Fibroblast of lung (primary cell): Measurements from ENCODE around the gene PON3.

Experiments used
- CTCF ChIP-seq, 2 donors: IDR thresholded peaks in 1 of 2; conservative IDR thresholded peaks in 1 of 2; 1 replicate in 1 of 2; 2 replicates in 1 of 2; pipeline ENCODE4 v1.5.1; 2011 to 2012; ENCODE audit warnings: low read length in 2 of 2, control low read depth in 1 of 2, inconsistent platforms in 1 of 2, low read depth in 1 of 2, mild to moderate bottlenecking in 1 of 2
- EZH2 ChIP-seq: IDR thresholded peaks from 2 replicates; pipeline ENCODE4 v1.5.1; 2012; ENCODE audit warnings: low read length, control low read depth, mild to moderate bottlenecking; ENCODE audit errors: missing control alignments

DNA sequence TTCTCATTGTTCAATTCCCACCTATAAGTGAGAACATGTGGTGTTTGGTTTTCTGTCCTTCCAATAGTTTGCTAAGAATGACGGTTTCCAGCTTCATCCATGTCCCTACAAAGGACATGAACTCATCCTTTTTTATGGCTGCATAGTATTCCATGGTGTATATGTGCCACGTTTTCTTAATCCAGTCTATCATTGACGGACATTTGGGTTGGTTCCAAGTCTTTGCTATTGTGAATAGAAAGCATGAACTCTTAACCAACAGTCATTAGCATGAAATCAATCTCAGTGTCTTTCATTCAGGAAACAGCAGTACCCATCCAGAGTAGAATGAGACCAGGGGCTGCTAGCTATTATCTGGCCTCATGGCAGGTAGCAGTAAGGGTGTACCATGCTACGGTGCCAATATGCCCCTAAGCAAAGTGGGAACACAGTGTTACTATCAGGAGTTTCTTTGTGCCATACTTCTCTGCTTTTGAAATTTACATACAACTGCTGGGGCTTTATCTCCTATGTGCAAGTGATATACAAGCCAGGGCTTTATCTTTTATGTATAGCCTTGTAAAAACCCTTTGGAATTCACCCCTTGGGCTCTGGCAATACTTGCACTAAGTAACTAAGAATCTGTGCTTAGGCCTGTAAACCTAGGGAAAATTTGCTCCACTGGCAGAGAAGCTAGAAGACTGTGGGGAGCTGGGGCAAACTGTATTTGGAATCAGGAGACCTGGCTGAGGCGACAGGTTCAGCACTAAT lies 33.2 kb upstream of the PON3 start:
- no peak for TF ChIP-seq CTCF (conservative IDR thresholded peaks at IDR 0.05 in 1 of 2, IDR thresholded peaks at IDR 0.05 in 1 of 2; ENCODE audit: low read depth in 1 of 2, low read length in 2 of 2)
- TF ChIP-seq EZH2, result no peak
